Smooth muscle cell (in vitro differentiated cells): ENCODE results near the gene SBF1. TPM values are rescaled to one million over a fixed set of nuclear protein-coding genes. Genes with fewer than 3 reads are reported as not detected.
"Not testable (repeated sequence)": the region's sequence is repeated elsewhere in the genome, so short reads cannot be mapped to it uniquely, and the experiment has no call there.

Experiments
- DNase-seq: peaks from one replicate; lab custom pipeline; 2025; ENCODE audit not compliant: unreplicated experiment; lab: John Stamatoyannopoulos, UW
- H2AFZ ChIP-seq: fragments of 200-600 bp; sonication (generic); 2 replicates; pipeline ENCODE4 v1.6.0; 2016; ENCODE audit warnings: antibody characterized with exemption, low read depth, mild to moderate bottlenecking
- H3F3A ChIP-seq: fragments of 200-600 bp; sonication (generic); 2 replicates; pipeline ENCODE4 v1.6.0; 2017; ENCODE audit warnings: antibody characterized with exemption, low read depth
- H3K27ac ChIP-seq: fragments of 200-600 bp; sonication (generic); 2 replicates; pipeline ENCODE4 v1.5.1; 2016; ENCODE audit warnings: low read depth, mild to moderate bottlenecking
- H3K27me3 ChIP-seq: fragments of 200-600 bp; sonication (generic); 2 replicates; pipeline ENCODE4 v1.6.1; 2016; ENCODE audit warnings: low read depth, mild to moderate bottlenecking
- H3K36me3 ChIP-seq: fragments of 200-600 bp; sonication (generic); 2 replicates; pipeline ENCODE4 v1.5.1; 2016; ENCODE audit warnings: low read depth
- H3K4me1 ChIP-seq: fragments of 200-600 bp; sonication (generic); 2 replicates; pipeline ENCODE4 v1.5.1; 2016; ENCODE audit warnings: low read depth
- H3K4me2 ChIP-seq: fragments of 200-600 bp; sonication (generic); 2 replicates; pipeline ENCODE4 v1.6.0; 2016; ENCODE audit warnings: mild to moderate bottlenecking
- H3K4me3 ChIP-seq: fragments of 200-600 bp; sonication (generic); 2 replicates; pipeline ENCODE4 v1.5.1; 2016; ENCODE audit warnings: mild to moderate bottlenecking
- H3K79me2 ChIP-seq: fragments of 200-600 bp; sonication (generic); 2 replicates; pipeline ENCODE4 v1.6.0; 2016; ENCODE audit warnings: low read depth, mild to moderate bottlenecking
- H3K9ac ChIP-seq: fragments of 200-600 bp; sonication (generic); 2 replicates; pipeline ENCODE4 v1.6.0; 2016; ENCODE audit warnings: low read depth
- H3K9me3 ChIP-seq: fragments of 200-600 bp; sonication (generic); replicated peaks from 2 replicates; pipeline ENCODE4 v1.5.1; 2016; ENCODE audit warnings: low read depth
- H4K20me1 ChIP-seq: fragments of 200-600 bp; sonication (generic); 2 replicates; pipeline ENCODE4 v1.6.0; 2016; ENCODE audit warnings: low read depth
- CTCF ChIP-seq: fragments of 200-600 bp; sonication (generic); IDR thresholded peaks from 2 replicates; pipeline ENCODE4 v1.5.1; 2017; ENCODE audit warnings: borderline replicate concordance, mild to moderate bottlenecking, antibody characterized with exemption; ENCODE audit not compliant: insufficient read depth, poor library complexity, severe bottlenecking
- WGBS: methylation state at CpG from one replicate; pipeline ENCODE4 v1.1.7; 2016; ENCODE audit warnings: low lambda C conversion rate; 5-methylcytosine and 5-hydroxymethylcytosine counted together
- polyA plus RNA-seq: library from polyadenylated mRNA; unstranded; fragments of >200 nt; fragmentation: Nextera tagmentation; extraction: Ambion mirVana; gene quantifications from 2 replicates; pipeline ENCODE4 v1.2.1, GENCODE V29; 2016
- total RNA-seq: library from RNA; depleted of rRNA; stranded (reverse); fragments of >200 nt; gene quantifications from 2 replicates; pipeline ENCODE4 v1.2.3, GENCODE V29; 2014

SBF1 gene
- total and polyA plus RNA-seq, 2 experiments from 2014 or later: 37.3 to 53.6 TPM

- TF ChIP-seq CTCF: no peak
- Histone ChIP-seq H3K79me2 (peaks cover 10% of the 10 kb centered on the region), H4K20me1 (peaks cover 21% of the 10 kb centered on the region), H3K27me3 (no peaks in the 10 kb centered on the region), H2AFZ (no peak overlapping the region), H3K4me2 (no peak overlapping the region), H3F3A (peaks cover 9% of the 10 kb centered on the region), H3K9ac (no peak overlapping the region), H3K4me3 (no peak overlapping the region), H3K4me1 (no peaks in the 10 kb centered on the region), H3K36me3 (no peaks in the 10 kb centered on the region), H3K27ac (no peak overlapping the region), H3K9me3 (no peaks in the 10 kb centered on the region)
- no peak for DNase-seq
- 95% methylated on average over 13 of the region's 13 CpGs for WGBS
Observed at GRCh38 chr22:50520826-50521453, 46.1 kb upstream of the SBF1 start.

- not testable (repeated sequence) for H3K27me3 ChIP-seq, H3K4me1 ChIP-seq, H3K36me3 ChIP-seq, H2AFZ ChIP-seq, H3K4me3 ChIP-seq, DNase-seq, H3F3A ChIP-seq, H3K4me2 ChIP-seq, H3K9ac ChIP-seq, H3K27ac ChIP-seq, H3K9me3 ChIP-seq
- H3K79me2 ChIP-seq: peaks cover 10% of the 10 kb centered on the region
- peaks cover 25% of the 10 kb centered on the region for H4K20me1 ChIP-seq
- WGBS: 97% methylated on average over 8 of the region's 8 CpGs
Observed at GRCh38 chr22:50520184-50520583, 45.3 kb upstream of the SBF1 start.

- Histone ChIP-seq H3F3A (peaks cover 4% of the 10 kb centered on the region), H3K79me2 (peaks cover 7% of the 10 kb centered on the region), H2AFZ (no peak overlapping the region), H3K9me3 (no peaks in the 10 kb centered on the region), H3K4me2 (no peak overlapping the region), H4K20me1 (peaks cover 22% of the 10 kb centered on the region), H3K4me3 (no peak overlapping the region), H3K4me1 (no peaks in the 10 kb centered on the region), H3K36me3 (no peaks in the 10 kb centered on the region), H3K27me3 (no peaks in the 10 kb centered on the region), H3K27ac (no peak overlapping the region), H3K9ac (no peak overlapping the region)
- TF ChIP-seq CTCF: no peak
- no peak for DNase-seq
- 98% methylated on average over 8 of the region's 8 CpGs for WGBS
Observed at GRCh38 chr22:50519151-50519550, 44.3 kb upstream of the SBF1 start.

- WGBS: 98% methylated on average over 7 of the region's 7 CpGs
Observed at GRCh38 chr22:50518606-50519005, 43.8 kb upstream of the SBF1 start.

More at GRCh38 chr22:50518606-50519005, 43.8 kb upstream of the SBF1 start:
- H3K4me1 ChIP-seq: no peaks in the 10 kb centered on the region
- peaks cover 20% of the 10 kb centered on the region for H4K20me1 ChIP-seq
- no peak for TF ChIP-seq CTCF
- H2AFZ ChIP-seq: no peak overlapping the region
- H3K9ac ChIP-seq: no peak overlapping the region
- no peaks in the 10 kb centered on the region for H3K36me3 ChIP-seq
- H3K79me2 ChIP-seq: peaks cover 7% of the 10 kb centered on the region
- H3K27ac ChIP-seq: no peak overlapping the region
- no peak overlapping the region for H3K4me3 ChIP-seq
- no peaks in the 10 kb centered on the region for H3F3A ChIP-seq
- H3K27me3 ChIP-seq: no peaks in the 10 kb centered on the region
- H3K9me3 ChIP-seq: no peaks in the 10 kb centered on the region
- H3K4me2 ChIP-seq: no peak overlapping the region
- no peak for DNase-seq
